ENCODE measurements around the gene CISH.
A peak's percentile ranks its signal among the peaks of the same experiment; 100 is the strongest.

The CISH gene

DNA sequence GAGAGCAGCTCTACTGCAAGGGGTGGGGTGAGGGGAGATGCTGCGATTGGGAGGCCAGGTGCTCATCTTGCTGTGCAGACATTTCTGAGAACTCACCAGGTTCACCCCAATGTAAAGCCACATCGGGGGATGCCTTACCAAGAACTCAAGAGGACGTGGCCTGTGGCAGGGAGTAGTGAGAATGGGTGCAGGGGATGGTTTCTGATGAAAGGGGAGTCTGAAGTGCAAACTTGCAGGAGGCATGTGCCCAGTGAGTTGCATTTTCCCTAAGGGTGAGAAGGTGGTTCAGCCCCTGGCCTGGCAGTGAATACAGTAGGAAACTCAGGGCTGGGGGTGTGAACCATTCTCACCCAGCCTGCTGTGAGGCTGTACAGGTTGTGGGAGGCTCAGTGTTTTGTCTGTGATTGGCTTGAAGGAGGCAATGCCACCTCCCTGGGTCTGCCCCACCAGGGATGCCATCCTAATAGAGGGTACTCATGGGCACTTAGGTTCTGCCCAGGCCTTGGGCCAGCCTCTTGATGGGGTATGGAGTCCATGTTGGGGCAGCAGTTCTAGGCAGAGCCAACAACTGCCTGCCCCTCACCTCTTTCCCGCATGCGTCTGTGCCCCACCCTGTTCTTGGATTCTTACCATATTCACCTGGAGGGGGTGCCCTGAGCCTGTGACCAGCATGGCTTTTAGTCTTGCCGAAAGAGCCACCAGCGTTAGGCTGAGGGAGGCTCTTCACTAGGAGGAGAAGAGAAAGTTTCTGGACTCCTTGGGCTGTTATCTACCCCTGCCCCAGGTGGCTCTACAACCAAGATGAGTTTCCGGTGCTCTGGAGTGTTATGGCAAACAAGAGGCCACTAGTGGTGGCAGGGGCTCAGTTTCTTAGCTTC, 37.8 kb downstream of the CISH start:
- DNase-seq (ENCODE audit: extremely low read depth in 1 of 2, low read depth in 1 of 2), result peak in 1 of 2 donors; percentile 35

DNA sequence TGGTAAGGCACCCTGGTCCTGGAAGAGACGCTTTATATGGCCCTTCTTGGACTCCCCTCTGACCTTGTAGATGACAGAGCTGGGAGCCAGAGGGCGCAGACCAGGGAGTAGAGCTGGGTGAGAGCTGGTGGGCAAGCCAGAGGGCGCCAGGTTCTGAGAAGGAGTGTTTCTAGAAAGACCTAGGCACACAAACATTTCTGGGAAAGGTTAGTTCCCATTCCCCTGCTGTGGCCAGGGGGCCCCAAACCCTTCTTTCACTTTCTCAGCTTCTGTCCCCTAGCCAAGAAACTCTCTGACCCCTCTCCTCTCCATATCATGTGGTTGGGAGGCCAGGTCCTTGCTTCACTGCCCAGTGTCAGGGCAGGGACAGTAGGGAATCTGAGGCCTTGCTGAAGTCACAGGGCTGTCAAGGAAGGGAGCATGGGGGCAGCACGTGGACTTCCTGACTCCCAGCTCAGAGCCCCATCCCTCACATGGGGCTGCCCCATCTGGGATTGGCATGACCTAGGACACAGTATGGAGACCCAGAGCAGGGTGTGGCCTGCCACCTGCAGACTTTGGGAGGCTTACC, 38.7 kb downstream of the CISH start:
- no peak for DNase-seq (ENCODE audit: extremely low read depth in 1 of 2, low read depth in 1 of 2)

DNA sequence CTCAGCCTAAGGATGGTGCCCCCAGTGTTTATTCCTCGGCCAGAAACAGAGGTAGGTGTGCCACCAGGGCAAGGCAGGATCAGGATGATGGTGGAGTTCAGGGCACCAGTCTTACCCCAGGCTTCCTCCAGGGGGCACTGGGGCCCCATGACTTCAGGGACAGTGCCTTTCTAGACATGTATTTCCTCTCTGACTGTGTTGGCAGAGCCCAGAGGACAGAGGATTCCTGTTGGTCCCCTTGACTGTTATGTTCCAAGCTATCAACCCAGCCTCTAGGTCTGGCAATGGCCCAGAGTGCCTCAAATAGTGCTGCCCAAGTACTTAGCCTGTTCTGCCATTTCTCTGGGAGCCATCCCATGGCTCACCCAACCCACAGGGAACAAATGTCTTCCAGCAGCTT, 39.4 kb downstream of the CISH start:
- DNase-seq (ENCODE audit: extremely low read depth in 1 of 2, low read depth in 1 of 2), result peak; percentile 45 to 64

DNA sequence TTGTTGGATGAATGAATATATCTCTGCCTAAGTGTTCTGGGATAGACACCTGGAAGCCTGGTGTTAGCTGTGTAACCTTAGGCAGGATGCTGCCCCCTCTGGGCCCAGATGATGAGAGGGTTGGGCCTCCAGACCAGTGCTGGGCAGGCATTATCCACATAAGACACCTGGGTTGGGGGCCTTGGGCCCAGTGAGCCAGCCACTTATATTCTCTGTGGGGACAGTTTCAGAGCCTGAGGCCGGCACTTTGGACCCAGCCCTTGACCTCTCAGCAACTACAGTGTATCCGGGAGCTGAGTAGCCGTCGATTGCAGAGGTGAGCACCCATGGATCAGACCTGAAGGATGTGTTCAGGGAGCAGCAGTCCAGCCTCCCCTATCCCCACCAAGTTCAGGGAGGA, 40.1 kb downstream of the CISH start:
- no peak for DNase-seq (ENCODE audit: extremely low read depth in 1 of 2, low read depth in 1 of 2)

DNA sequence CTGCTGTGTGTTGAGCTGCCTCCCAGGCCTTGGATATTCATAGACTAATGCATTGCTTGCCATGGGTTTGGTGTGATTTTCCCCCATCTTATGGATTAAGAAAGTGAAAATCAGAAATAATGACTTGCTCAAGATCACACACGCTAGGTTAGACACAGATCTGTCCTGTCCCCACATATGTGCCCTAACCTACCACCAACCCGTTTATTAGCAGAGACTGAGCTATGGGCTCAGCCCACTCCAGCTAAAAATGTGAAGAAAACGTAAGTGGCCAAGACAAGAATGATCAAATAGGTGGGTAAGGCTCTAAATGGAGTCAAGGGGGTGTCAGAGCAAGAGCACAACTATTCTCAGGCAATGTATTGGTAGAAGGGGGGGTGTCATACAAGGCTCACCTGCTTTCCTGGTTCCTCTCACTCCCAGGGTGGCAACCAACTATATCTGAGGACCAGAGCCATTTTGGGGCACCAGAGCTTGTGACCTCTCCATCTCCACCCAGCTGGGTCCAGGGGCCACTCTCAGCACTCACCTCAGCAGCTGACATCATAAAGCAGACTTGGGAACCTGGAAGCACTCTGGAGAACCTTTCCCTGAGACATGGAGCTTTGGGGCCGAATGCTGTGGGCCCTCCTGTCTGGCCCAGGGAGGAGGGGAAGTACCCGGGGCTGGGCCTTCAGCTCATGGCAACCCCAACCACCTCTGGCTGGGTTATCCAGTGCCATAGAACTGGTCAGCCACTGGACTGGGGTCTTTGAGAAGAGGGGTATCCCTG, 40.9 kb downstream of the CISH start:
- DNase-seq (ENCODE audit: extremely low read depth in 1 of 2, low read depth in 1 of 2), result no peak

DNA sequence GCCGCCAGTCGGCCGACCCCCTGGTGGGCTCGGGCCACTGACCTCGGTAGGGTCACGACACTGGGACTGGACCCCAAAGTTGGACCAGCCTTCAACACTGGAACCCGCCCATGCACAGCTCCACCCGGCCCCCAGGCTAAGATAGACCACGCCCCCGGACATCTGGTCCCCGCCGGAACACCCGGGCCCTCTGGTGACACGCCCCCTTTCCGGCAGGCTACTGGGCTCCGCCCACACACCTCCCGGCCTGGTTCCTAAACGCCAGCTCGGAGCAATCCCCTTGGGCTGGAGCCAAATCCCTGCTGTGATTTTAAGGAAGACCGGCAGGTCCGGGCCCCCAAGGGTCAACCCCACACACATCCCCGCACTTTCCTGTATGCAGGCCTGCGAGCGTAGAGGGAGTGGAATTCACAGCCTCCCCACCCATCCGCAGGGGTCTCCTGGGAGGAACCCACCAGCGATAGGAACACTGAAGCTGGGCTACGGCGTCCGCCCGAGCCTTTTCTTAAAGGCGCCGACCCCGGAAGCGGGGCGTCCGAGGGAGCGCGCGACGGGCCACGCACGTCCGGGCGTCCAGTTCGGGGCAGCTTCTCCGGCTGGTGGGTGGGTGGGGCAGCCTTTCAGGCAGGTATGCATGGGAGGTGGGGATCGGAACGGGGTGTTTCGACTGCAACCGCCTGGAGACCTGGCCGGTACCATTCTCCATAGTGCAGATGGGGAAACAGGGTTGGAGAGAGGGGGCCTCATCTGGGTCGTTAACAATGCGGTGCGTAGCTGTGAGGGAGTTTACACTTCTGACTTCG, 42.4 kb downstream of the CISH start, which contains the start of gene HEMK1:
Gene HEMK1 (plus strand): TSS at position 576 of the 803 bp plus-strand sequence. CDS start 1,583 bp downstream, outside the sequence.
- peak; percentile 83 to 90 for DNase-seq (ENCODE audit: extremely low read depth in 1 of 2, low read depth in 1 of 2)

DNA sequence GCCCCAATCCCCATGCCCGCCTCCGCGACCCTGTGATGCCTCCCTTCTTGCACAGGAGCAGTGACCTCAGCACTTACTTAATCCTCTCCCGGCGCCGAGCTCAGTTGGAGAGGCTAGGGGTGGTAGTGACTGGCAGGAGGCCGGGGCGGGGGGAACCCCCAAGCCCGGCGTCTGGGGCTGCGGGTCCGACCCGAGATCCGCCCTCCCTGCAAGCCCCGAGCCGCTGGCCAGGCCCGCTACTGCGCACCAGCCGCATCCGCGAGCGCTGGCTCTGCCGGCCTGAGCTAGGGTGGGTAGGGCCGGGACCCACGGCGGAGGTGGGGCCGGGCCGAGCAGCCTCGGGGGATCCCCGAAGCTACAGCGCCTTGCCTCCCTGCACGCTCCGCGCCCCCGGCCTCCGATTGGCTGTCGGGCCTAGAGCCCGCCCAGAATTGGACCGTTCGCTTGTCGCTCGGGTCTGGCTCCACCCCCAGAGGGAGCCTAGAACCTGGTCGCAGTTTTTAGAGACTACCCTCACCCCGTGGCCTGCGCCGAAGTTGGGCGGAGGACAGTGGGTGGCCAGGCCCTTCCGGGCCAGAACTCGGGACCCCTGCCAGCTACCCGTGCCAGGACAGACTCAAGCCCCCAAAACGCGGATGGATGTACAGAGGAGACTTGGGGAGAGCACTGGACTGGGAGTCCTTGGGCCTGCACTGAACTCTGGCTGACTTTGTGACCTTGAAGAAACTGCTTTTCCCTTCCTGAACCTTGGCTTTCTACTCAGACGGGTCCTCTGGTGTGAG, 44.0 kb downstream of the CISH start, which contains the start of gene C3orf18:
Gene C3orf18 (minus strand): TSS at position 362 of the 782 bp plus-strand sequence. CDS start 2,048 bp downstream, outside the sequence.
- DNase-seq (ENCODE audit: extremely low read depth in 1 of 2, low read depth in 1 of 2), result peak; percentile 84 to 90

DNA sequence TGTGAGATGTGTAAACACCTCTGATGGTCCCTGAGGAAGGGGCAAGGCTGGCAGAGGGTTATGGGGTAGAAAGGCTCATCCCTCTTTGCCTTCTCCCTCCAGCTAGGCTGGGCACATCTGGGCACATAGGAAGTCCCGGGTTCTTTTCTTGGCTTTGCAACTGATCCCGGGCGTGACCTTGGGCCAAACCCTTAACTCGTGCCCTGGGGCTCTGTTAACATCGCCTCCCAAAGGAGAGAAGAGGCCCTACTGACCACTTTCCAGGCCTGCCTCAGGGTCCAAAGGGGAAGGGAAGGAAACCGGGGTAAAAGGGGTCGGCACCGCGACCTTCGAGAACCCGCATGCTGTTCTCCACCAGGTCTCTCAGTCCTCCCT, 44.6 kb downstream of the CISH start:
- DNase-seq (ENCODE audit: extremely low read depth in 1 of 2, low read depth in 1 of 2), result no peak

DNA sequence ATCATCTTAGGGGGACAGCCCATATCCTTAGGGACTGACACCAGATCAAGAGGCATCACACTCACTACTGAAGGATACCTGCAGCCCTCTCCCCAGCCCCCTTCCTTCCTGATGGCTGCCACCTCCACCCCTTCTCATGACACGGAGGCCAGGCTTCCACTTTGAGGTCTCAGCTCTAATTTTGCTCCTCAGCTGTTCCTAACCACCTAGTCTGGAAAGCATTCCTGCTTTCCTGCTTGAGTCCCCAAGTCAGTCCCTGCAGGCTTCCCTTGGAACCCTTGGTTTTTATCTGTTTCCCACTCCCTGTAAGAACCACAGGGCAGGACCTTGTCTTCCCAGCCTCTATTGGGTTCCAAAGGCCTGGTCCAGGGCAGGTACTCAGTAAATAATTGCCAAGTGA, 47.3 kb downstream of the CISH start:
- DNase-seq (ENCODE audit: extremely low read depth in 1 of 2, low read depth in 1 of 2), result no peak

DNA sequence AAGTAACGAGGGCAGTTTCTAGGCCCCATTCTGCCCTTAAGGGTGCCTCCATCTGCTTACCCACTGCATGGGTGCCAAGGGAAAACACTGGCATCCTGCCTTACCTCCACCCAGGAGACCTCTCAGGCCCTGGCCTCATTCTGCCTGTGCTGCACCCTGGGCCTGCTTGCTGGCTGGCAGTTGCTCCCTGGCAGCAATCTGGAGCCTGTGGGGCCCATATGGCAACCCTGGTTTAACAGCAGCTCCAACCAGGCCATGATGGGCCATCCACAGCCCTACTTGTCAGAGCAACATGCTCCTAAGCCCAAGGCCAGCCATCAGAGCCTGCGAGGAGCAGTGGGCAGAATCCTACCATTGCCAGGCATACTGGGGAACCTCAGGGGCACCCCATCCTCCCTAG, 47.7 kb downstream of the CISH start:
- DNase-seq (ENCODE audit: extremely low read depth in 1 of 2, low read depth in 1 of 2), result no peak

DNA sequence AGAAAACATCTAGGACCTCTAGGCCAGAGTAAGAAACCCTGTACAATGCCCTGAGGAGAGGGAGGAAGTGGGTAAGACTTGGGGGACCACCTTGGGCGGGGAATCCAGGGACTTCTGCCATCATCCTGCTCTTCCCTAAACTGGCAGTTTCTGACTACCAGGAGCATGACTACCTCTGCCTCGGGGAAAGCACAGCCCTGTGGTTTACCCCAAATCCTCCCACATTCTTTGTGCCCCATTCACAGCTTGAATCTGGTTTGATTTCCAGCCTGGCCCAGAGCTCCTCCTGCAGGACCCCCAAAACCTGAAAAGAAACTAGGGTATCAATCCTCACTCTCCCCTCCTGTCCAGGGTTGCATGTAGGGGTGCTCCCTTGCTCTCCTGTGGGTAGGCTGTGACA, 48.7 kb downstream of the CISH start:
- DNase-seq (ENCODE audit: extremely low read depth in 1 of 2, low read depth in 1 of 2), result no peak

DNA sequence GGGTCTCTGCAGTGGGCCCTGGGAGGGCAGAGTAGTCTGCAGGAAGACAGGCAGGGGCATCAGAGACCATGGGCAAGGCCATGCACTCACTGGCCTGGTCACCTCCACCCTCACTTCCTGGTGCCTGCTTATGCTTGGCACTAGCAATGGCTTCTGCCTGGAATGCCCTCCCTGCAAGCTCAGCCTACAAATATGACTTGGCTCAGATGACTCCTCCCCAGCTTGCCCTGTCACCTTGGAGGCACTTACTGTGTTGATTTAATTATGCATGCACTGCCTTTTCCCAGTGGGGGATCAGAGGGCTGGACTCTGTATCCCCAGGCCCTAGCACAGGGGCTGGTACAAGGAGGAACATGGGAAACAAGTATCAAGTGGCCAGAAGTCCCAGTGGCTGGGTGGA, 51.9 kb downstream of the CISH start:
- no peak for DNase-seq (ENCODE audit: extremely low read depth in 1 of 2, low read depth in 1 of 2)

DNA sequence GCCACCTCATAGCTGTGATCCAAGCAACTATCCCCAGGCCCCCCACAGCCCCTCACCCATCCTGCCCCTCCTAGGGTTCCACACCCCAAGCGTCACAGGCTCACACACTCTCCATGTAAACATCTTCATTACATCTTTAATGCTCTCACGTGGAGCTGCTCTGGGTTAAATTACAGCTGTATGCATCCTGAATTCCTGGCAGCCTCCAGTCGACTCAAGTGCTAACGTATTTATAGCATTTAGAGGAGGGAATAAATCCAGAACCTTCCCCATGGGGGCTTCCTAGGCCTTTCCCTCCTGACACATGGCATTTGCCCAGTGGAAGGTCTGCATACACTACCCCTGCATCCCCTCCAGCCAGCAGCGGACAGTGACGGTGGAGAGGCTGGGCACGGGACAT, 53.7 kb downstream of the CISH start:
- DNase-seq (ENCODE audit: extremely low read depth in 1 of 2, low read depth in 1 of 2), result no peak

DNA sequence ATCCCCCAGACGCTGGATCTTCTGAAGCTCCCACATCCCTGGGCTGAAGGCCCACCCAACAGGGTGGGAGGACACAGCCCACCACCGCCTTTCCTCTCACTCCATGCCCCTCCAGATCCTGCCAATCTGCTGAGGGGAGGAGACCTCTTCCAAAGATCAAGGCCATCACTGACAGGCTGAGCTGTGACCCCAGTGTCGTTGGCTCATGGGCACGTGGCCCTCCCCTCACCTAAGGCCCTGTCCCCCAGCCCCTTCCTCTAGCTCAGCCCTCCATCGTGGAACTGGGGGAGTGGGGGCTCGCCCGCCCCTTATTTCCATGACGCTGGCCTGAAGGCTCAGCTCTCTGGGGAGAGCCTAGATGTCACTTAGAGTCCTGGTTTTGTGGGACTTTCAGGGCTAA, 54.5 kb downstream of the CISH start:
- DNase-seq (ENCODE audit: extremely low read depth in 1 of 2, low read depth in 1 of 2), result no peak
